ENCODE data around the gene KCTD13.

GRCh38 chr16:29894352-29894751 is 31.7 kb downstream of the KCTD13 start:
- no peak for TF ChIP-seq CTCF (IDR thresholded peaks at IDR 0.05)
- no peak for TF ChIP-seq POLR2A (IDR thresholded peaks at IDR 0.05; ENCODE audit: low read depth)
